Measurements from ENCODE around the gene PIP4K2C.
A peak's percentile ranks its signal among the peaks of the same experiment; 100 is the strongest.
"Not testable (repeated sequence)": the region's sequence is repeated elsewhere in the genome, so short reads cannot be mapped to it uniquely, and the experiment has no call there.

PIP4K2C gene

GRCh38 chr12:57551637-57552305 is 39.2 kb upstream of the PIP4K2C start:
- no peak overlapping the region for H3K27ac Mint-ChIP-seq
- H3K36me3 Mint-ChIP-seq (ENCODE audit: low read depth): no peaks in the 10 kb centered on the region
- H3K27me3 Mint-ChIP-seq (ENCODE audit: low read depth): peaks cover 11% of the 10 kb centered on the region
- H3K4me3 Mint-ChIP-seq: peak overlapping the region; percentile 79
- H3K4me1 Mint-ChIP-seq (ENCODE audit: low read depth): peaks cover 24% of the 10 kb centered on the region
- no peaks in the 10 kb centered on the region for H3K9me3 Mint-ChIP-seq
- no peak for DNase-seq (ENCODE audit: low spot score)

- Mint-ChIP-seq H3K27ac (no peak overlapping the region), H3K4me3 (no peak overlapping the region), H3K27me3 (ENCODE audit: low read depth) (peaks cover 11% of the 10 kb centered on the region), H3K9me3 (no peaks in the 10 kb centered on the region), H3K4me1 (ENCODE audit: low read depth) (peaks cover 21% of the 10 kb centered on the region), H3K36me3 (ENCODE audit: low read depth) (no peaks in the 10 kb centered on the region)
- DNase-seq (ENCODE audit: low spot score): no peak
Measured at GRCh38 chr12:57552306-57552651, 38.7 kb upstream of the PIP4K2C start.

DNA sequence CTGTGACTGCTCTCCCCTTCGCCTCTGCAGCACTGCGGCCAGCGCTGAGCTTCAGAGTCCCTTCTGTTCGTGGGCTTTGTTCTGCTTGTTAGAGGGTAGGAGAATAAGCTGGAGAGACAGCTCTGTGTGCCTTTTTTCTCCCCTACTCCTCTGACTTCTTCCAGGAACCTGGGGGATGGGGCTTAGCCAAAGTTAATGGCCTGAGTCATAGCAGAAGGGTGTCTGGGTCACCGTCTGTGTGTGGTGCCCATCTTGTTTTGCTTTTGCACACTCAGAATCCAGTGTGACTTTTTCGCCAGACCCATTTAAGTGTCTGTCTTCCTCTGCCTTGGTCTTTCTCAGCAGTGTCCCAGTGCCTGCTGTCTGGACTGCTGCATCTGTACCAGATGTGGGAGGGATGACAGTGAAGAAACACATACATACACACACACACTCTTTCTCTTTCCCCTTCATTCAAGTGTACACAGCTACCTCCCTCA is 38.1 kb upstream of the PIP4K2C start:
- no peak overlapping the region for H3K27ac Mint-ChIP-seq
- peaks cover 11% of the 10 kb centered on the region for H3K27me3 Mint-ChIP-seq (ENCODE audit: low read depth)
- no peak overlapping the region for H3K4me3 Mint-ChIP-seq
- no peaks in the 10 kb centered on the region for H3K36me3 Mint-ChIP-seq (ENCODE audit: low read depth)
- no peak for DNase-seq (ENCODE audit: low spot score)
- no peaks in the 10 kb centered on the region for H3K9me3 Mint-ChIP-seq
- H3K4me1 Mint-ChIP-seq (ENCODE audit: low read depth): peaks cover 17% of the 10 kb centered on the region

- DNase-seq (ENCODE audit: low spot score): no peak
- peaks cover 17% of the 10 kb centered on the region for H3K4me1 Mint-ChIP-seq (ENCODE audit: low read depth)
- peaks cover 8% of the 10 kb centered on the region for H3K27me3 Mint-ChIP-seq (ENCODE audit: low read depth)
- H3K9me3 Mint-ChIP-seq: no peaks in the 10 kb centered on the region
- no peak overlapping the region for H3K4me3 Mint-ChIP-seq
- no peaks in the 10 kb centered on the region for H3K36me3 Mint-ChIP-seq (ENCODE audit: low read depth)
- H3K27ac Mint-ChIP-seq: no peak overlapping the region
Measured at GRCh38 chr12:57553343-57554202, 37.4 kb upstream of the PIP4K2C start.

GRCh38 chr12:57554453-57554852 is 36.5 kb upstream of the PIP4K2C start:
- Mint-ChIP-seq H3K4me3 (no peak overlapping the region), H3K36me3 (ENCODE audit: low read depth) (no peaks in the 10 kb centered on the region), H3K27me3 (ENCODE audit: low read depth) (peaks cover 3% of the 10 kb centered on the region), H3K9me3 (no peaks in the 10 kb centered on the region), H3K27ac (no peak overlapping the region), H3K4me1 (ENCODE audit: low read depth) (peaks cover 13% of the 10 kb centered on the region)
- DNase-seq (ENCODE audit: low spot score): no peak

- no peak overlapping the region for H3K27ac Mint-ChIP-seq
- no peaks in the 10 kb centered on the region for H3K9me3 Mint-ChIP-seq
- DNase-seq (ENCODE audit: low spot score): no peak
- H3K4me1 Mint-ChIP-seq (ENCODE audit: low read depth): peaks cover 14% of the 10 kb centered on the region
- H3K27me3 Mint-ChIP-seq (ENCODE audit: low read depth): peaks cover 3% of the 10 kb centered on the region
- no peak overlapping the region for H3K4me3 Mint-ChIP-seq
- no peaks in the 10 kb centered on the region for H3K36me3 Mint-ChIP-seq (ENCODE audit: low read depth)
Measured at GRCh38 chr12:57554897-57555296, 36.1 kb upstream of the PIP4K2C start.

DNA sequence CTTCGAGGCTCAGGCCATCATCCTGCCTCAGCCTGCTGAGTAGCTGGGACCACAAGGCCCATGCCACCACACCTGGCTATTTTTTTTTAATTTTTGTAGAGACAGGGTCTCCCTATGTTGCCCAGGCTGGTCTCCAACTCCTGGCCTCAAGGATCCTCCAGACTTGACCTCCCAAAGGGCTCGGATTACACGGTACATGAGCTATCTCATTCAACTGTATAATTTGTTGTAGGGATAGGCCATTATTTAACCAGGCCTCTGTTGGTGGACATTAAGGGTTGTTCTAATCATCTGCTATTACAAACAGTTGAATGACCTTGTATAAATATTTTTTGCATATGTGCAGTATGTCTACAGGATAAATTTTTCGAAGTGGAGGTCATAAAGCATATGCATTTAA is 32.1 kb upstream of the PIP4K2C start:
- Mint-ChIP-seq H3K36me3 (ENCODE audit: low read depth) (no peaks in the 10 kb centered on the region), H3K9me3 (no peaks in the 10 kb centered on the region), H3K4me3 (no peak overlapping the region)

DNA sequence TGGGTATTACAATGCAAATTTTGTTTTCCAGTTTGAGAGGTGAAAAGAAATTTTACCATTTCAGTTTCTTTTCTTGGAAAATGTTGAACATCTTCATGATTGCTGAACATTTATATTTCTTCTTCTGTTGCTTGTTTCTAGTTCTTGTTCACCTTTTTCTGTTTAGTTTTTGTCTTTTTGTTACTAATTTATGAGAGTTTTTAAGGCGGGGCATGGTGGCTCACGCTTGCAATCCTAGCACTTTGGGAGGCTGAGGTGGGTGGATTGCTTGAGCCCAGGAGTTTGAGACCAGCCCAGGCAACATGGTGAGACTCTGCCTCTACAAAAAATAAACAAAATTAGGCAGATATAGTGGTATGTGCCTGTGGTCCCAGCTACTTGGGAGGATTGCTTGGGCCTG is 30.5 kb upstream of the PIP4K2C start:
- Mint-ChIP-seq H3K27ac (no peak overlapping the region), H3K4me1 (ENCODE audit: low read depth) (peaks cover 2% of the 10 kb centered on the region), H3K27me3 (ENCODE audit: low read depth) (peaks cover 5% of the 10 kb centered on the region), H3K36me3 (ENCODE audit: low read depth) (no peaks in the 10 kb centered on the region), H3K4me3 (no peak overlapping the region), H3K9me3 (no peaks in the 10 kb centered on the region)
- DNase-seq (ENCODE audit: low spot score): no peak

More for the DNA sequence above, 32.1 kb upstream of the PIP4K2C start:
- peaks cover 3% of the 10 kb centered on the region for H3K27me3 Mint-ChIP-seq (ENCODE audit: low read depth)
- peaks cover 2% of the 10 kb centered on the region for H3K4me1 Mint-ChIP-seq (ENCODE audit: low read depth)
- DNase-seq (ENCODE audit: low spot score): no peak
- no peak overlapping the region for H3K27ac Mint-ChIP-seq

DNA sequence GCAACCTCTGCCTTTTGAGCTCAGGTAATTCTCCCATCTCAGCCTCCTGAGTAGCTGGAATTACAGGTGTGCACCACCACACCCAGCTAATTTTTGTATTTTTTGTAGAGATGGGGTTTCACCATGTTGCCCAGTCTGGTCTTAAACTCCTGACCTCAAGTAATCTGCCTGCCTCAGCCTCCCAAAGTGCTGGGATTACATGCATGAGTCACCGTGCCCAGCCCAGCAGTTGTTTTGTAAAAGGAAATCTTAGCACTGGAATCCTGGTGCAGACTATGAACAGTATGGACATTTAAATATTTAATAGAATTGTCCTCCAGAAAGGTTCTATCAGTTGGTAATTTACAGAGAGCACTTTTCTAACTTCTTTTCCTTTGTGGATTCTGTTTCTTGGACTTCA is 29.9 kb upstream of the PIP4K2C start:
- not testable (repeated sequence) for H3K27me3 Mint-ChIP-seq (ENCODE audit: low read depth); H3K4me3 Mint-ChIP-seq; H3K9me3 Mint-ChIP-seq

DNA sequence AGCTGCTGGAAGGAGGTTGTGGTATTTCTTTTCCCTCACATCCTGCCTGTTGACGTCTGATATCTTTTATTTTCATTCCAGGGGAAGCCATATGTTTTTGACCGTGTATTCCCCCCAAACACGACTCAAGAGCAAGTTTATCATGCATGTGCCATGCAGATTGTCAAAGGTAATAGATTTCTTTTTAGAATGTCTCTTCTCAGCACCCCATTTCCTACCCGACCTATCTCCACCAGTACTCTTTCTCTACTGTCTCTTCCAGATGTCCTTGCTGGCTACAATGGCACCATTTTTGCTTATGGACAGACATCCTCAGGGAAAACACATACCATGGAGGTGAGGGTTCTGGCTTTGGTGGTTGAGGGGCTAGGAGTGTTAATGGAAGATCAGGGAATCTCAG is 27.6 kb upstream of the PIP4K2C start:
- H3K27ac Mint-ChIP-seq: no peak overlapping the region
- no peak for DNase-seq (ENCODE audit: low spot score)
- H3K4me1 Mint-ChIP-seq (ENCODE audit: low read depth): peaks cover 2% of the 10 kb centered on the region
- H3K9me3 Mint-ChIP-seq: no peaks in the 10 kb centered on the region
- no peak overlapping the region for H3K4me3 Mint-ChIP-seq
- H3K36me3 Mint-ChIP-seq (ENCODE audit: low read depth): no peaks in the 10 kb centered on the region
- peaks cover 5% of the 10 kb centered on the region for H3K27me3 Mint-ChIP-seq (ENCODE audit: low read depth)

More for the DNA sequence above, 29.9 kb upstream of the PIP4K2C start:
- not testable (repeated sequence) for DNase-seq (ENCODE audit: low spot score); H3K36me3 Mint-ChIP-seq (ENCODE audit: low read depth); H3K4me1 Mint-ChIP-seq (ENCODE audit: low read depth); H3K27ac Mint-ChIP-seq

DNA sequence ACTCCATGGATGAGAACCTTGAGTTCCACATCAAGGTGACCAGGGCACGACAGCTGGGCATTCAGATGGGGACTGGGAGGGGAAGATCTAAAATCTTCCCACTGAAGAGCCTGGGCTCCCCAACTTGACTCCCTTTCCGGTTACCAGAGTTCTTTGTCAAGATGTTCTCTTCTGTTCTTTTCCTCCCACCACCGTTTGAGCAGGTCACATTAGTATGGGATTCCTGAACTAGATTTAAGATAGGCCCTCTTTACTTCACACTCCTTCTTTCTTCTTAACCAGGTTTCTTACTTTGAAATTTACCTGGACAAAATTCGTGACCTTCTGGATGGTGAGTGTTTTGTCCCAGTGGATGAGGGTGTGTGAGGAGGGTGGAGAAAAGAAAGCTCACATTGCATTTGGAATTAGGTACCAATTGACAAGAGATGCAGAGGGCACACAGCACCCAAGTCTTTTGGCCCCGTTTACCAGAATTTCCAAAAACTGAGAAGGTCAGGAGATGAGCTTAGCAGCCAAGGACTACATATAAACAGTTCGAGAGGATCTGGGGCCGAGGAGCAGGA is 26.7 kb upstream of the PIP4K2C start:
- no peak for DNase-seq (ENCODE audit: low spot score)
- Mint-ChIP-seq H3K4me1 (ENCODE audit: low read depth) (peaks cover 2% of the 10 kb centered on the region), H3K4me3 (no peak overlapping the region), H3K36me3 (ENCODE audit: low read depth) (no peaks in the 10 kb centered on the region), H3K27me3 (ENCODE audit: low read depth) (peaks cover 5% of the 10 kb centered on the region), H3K9me3 (no peaks in the 10 kb centered on the region), H3K27ac (no peak overlapping the region)

DNA sequence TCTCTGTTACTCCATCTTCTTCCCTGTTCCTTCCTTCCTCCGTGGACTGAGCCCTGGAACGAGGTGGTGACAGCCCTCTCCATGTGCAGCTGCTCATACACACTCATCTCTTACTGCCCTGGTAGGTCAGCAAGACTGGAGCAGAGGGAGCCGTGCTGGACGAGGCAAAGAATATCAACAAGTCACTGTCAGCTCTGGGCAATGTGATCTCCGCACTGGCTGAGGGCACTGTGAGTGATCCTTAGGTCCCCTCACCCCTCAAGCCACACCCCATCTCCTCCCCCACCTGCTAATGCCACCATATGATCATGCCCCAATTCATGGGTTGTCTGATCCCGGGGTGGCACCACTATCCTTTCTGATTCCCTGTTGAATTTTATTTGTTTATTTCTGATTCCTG is 22.2 kb upstream of the PIP4K2C start:
- H3K36me3 Mint-ChIP-seq (ENCODE audit: low read depth): no peaks in the 10 kb centered on the region
- no peaks in the 10 kb centered on the region for H3K9me3 Mint-ChIP-seq
- no peak overlapping the region for H3K27ac Mint-ChIP-seq
- DNase-seq (ENCODE audit: low spot score): no peak
- H3K4me3 Mint-ChIP-seq: no peak overlapping the region
- H3K4me1 Mint-ChIP-seq (ENCODE audit: low read depth): no peaks in the 10 kb centered on the region
- peaks cover 2% of the 10 kb centered on the region for H3K27me3 Mint-ChIP-seq (ENCODE audit: low read depth)

GRCh38 chr12:57569858-57570257 is 21.1 kb upstream of the PIP4K2C start:
- Mint-ChIP-seq H3K4me3 (no peak overlapping the region), H3K27ac (no peak overlapping the region), H3K4me1 (ENCODE audit: low read depth) (no peaks in the 10 kb centered on the region), H3K9me3 (no peaks in the 10 kb centered on the region), H3K27me3 (ENCODE audit: low read depth) (no peaks in the 10 kb centered on the region), H3K36me3 (ENCODE audit: low read depth) (no peaks in the 10 kb centered on the region)
- no peak for DNase-seq (ENCODE audit: low spot score)

GRCh38 chr12:57570438-57570837 is 20.6 kb upstream of the PIP4K2C start:
- DNase-seq (ENCODE audit: low spot score); H3K4me1 Mint-ChIP-seq (ENCODE audit: low read depth); H3K9me3 Mint-ChIP-seq; H3K4me3 Mint-ChIP-seq; H3K27ac Mint-ChIP-seq; H3K27me3 Mint-ChIP-seq (ENCODE audit: low read depth); H3K36me3 Mint-ChIP-seq (ENCODE audit: low read depth): not testable (repeated sequence)

All from T-helper 2 cell treated with Interferon-gamma antibody and Interleukin-4, amounts not matched to agents 5 μg/mL and 100 μg/mL, for 36 hours (primary cell).